ENCODE data around the gene ITGB6.
"Not testable (repeated sequence)": the region's sequence is repeated elsewhere in the genome, so short reads cannot be mapped to it uniquely, and the experiment has no call there.

ITGB6 gene

DNA sequence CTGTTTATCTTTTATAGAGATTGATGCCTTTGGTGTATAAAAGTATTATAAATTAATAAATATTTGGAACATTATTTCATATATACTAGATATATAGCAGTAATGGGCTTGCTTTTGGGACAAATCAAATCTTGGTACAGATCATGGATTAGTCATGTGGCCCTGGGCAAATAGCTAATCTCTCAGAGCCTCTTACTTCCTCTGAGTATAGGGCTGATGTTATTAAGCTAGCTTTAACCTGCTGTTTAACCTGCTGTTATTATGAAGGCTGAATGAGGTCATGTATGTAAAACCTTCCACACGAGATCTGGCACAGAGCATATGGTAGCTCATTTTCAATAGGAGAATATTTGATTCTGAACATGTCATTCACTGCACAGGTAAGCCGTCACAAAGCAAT lies 5.7 kb downstream of the ITGB6 start:
- Histone ChIP-seq H3K27ac (no peak overlapping the region), H3K4me3 (no peak overlapping the region)
- TF ChIP-seq, protein P1, sequence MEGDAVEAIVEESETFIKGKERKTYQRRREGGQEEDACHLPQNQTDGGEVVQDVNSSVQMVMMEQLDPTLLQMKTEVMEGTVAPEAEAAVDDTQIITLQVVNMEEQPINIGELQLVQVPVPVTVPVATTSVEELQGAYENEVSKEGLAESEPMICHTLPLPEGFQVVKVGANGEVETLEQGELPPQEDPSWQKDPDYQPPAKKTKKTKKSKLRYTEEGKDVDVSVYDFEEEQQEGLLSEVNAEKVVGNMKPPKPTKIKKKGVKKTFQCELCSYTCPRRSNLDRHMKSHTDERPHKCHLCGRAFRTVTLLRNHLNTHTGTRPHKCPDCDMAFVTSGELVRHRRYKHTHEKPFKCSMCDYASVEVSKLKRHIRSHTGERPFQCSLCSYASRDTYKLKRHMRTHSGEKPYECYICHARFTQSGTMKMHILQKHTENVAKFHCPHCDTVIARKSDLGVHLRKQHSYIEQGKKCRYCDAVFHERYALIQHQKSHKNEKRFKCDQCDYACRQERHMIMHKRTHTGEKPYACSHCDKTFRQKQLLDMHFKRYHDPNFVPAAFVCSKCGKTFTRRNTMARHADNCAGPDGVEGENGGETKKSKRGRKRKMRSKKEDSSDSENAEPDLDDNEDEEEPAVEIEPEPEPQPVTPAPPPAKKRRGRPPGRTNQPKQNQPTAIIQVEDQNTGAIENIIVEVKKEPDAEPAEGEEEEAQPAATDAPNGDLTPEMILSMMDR (IDR thresholded peaks at IDR 0.05): no peak
- DNase-seq (ENCODE audit: low spot score): no peak

DNA sequence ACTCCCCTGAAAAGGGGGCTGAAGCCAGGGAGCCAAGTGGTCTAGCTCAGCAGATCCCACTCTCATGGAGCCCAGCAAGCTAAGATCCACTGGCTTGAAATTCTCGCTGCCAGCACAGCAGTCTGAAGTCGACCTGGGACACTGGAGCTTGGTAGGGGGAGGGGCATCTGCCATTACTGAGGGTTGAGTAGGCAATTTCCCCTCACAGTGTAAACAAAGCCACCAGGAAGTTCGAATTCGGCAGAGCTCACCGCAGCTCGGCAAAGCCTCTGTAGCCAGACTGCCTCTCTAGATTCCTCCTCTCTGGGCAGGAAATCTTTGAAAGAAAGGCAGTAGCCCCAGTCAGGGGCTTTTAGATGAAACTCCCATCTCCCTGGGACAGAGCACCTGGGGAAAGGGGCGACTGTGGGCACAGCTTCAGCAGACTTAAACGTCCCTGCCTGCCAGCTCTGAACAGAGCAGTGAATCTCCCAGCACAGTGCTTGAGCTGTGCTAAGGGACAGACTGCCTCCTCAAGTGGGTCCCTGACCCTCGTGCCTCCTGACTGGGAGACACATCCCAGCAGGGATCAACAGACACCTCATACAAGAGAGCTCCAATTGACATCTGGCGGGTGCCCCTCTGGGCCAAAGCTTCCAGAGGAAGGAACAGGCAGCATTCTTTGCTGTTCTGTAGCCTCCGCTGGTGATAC lies 18.8 kb downstream of the ITGB6 start:
- H3K4me3 ChIP-seq; DNase-seq (ENCODE audit: low spot score); H3K27ac ChIP-seq: not testable (repeated sequence)

DNA sequence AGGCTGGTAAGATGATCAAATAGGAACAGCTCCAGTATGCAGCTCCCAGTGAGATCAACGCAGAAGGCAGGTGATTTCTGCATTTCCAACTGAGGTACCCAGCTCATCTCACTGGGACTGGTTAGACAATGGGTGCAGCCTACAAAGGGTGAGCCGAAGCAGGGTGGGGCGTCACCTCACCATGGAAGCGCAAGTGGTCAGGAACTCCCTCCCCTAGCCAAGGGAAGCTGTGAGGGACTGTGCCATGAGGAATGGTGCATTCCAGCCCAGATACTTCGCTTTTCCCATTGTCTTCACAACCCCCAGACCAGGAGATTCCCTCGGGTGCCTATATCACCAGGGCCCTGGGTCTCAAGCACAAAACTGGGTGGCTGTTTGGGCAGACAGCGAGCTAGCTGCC lies 19.4 kb downstream of the ITGB6 start:
- H3K27ac ChIP-seq; H3K4me3 ChIP-seq; DNase-seq (ENCODE audit: low spot score): not testable (repeated sequence)

DNA sequence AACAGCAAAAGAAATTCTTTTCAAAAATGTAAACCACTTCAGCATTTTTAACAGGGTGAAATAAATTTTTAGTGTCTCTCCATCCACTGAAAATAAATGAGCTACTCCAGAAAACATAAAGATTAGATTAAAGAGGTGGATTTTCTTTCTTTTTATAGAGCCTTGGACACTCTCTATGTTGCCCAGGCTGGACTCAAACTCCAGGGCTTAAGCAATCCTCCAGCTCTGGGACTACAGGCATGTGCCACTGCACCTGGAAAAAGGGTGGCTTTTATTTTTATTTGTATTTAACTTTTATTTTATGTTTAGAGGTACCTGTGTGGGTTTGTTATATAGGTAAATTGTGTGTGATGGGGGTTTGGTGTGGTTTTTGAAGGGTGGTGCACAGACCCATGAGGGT lies 19.9 kb downstream of the ITGB6 start:
- DNase-seq (ENCODE audit: low spot score): no peak

DNA sequence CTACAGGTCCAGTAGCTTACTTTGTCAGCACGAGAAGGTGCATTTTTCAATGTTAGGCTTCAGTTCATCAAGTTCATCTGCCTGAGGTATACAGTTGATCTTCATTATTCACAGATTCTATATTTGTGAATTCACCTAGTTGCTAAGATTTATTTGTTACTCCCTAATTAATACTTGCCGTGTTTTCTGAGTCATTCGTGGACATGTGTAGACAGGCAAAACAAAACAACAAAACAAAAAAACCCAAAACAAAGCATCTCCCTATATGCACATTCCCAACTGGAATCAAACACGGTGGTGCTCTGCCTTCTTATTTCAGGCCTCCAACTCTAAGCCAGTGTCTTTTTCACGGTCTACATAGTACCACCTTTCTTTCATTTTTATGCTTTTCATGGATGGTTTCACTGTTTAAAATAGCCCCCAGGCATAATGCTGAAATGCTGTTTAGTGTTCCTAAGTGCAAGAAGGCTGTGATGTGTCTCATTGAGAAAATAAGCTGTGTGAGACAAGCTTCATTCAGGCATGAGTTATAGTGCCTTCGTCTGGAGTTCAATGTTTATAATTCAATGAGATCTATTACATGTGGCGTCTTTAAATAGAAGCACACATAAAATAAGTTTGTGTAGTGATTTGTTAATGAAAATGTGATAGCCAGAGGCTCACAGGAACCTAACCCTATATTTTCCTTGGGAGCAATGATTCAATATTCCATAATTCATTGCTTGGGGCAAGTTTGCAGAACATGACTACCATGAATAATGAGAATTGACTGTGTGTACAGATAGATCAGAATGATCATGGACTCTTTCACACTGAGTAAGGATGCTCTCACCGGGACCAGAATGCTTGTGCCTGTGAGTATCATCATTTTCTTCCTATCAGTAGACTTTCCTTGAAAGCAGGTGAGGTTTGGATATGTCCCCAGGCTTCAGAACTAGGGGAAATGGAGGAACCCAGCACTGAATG lies 24.6 kb downstream of the ITGB6 start:
- DNase-seq (ENCODE audit: low spot score): no peak
- TF ChIP-seq, protein P1 (IDR thresholded peaks at IDR 0.05): no peak
- H3K27ac ChIP-seq: no peak overlapping the region
- no peak overlapping the region for H3K4me3 ChIP-seq

More for the DNA sequence above, 19.9 kb downstream of the ITGB6 start:
- no peak overlapping the region for H3K4me3 ChIP-seq
- TF ChIP-seq, protein P1 (IDR thresholded peaks at IDR 0.05): no peak
- H3K27ac ChIP-seq: no peak overlapping the region

DNA sequence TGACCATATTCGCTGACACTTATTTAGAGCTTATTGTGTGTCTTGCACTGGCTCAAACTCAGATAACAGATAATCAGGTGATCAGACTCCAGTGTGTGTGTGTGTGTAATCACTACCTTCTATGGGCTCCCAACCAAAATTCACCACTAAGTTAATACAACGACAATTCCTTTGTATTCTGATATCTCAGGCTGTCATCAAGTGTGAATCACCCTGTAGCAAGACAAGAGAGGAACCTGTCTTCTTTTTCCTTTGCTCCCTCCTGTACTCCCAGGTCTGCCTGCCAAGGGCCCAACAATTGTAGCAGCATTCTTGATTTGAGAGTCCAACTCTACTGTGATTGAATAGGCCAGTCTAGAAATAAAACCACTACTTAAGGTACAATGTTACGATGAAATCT lies 25.8 kb downstream of the ITGB6 start:
- no peak for DNase-seq (ENCODE audit: low spot score)
- TF ChIP-seq, protein P1 (IDR thresholded peaks at IDR 0.05): no peak
- Histone ChIP-seq H3K4me3 (no peak overlapping the region), H3K27ac (no peak overlapping the region)

DNA sequence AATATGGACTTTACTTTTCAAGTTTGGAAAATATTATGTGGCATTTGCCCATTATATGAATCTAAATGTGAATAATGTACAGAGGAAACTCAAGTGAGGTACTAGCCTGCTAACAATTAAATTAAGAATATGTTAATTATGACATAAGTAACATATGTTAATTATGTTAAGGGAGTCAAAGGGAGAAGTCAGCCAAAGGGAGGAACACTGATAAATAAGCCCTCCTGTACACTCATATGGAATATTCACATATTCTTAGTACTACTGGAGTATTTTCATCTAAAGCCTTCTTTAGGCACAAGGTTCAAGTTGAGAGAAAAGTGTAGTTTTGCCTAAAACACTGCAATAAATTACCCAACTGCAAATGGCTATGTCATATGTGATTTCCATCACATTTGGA lies 30.1 kb downstream of the ITGB6 start:
- DNase-seq (ENCODE audit: low spot score): no peak
- TF ChIP-seq, protein P1 (IDR thresholded peaks at IDR 0.05): no peak
- no peak overlapping the region for H3K4me3 ChIP-seq
- H3K27ac ChIP-seq: no peak overlapping the region

DNA sequence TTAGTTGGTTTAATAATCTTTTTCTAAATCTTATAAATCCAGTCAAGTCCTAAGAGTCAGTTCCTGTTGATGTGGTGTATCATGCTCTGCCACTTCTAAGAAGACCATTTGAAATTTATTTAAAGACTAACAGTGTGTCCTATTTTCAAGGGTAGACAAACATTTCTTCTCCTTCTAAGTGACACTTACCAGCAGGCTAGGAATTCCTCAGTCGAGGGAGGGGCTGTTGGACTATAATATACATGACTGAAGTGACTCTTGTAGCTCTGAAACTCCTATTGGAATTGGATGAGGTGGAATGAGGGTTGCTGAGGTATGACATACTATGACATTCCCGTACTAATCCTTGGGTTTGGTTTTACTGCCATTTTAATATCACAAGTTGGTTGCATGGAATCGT lies 30.6 kb downstream of the ITGB6 start:
- DNase-seq (ENCODE audit: low spot score): no peak
- TF ChIP-seq, protein P1 (IDR thresholded peaks at IDR 0.05): no peak
- H3K4me3 ChIP-seq: no peak overlapping the region
- no peak overlapping the region for H3K27ac ChIP-seq
